PC-3 (cell line): ENCODE data around the gene RNF151. TPM values are rescaled to one million over a fixed set of nuclear protein-coding genes. Genes with fewer than 3 reads are reported as not detected.
A peak's percentile ranks its signal among the peaks of the same experiment; 100 is the strongest.

Experiments
- ATAC-seq: fragments of 200-7000 bp; cut with Tn5 transposase; 2 replicates; pipeline ENCODE4 v1.9.1; 2020; ENCODE audit warnings: mild to moderate bottlenecking, moderate library complexity
- BruUV-seq: library from RNA; stranded (reverse); fragments of 400-500 nt; replicated peaks from 2 replicates; lab custom pipeline; 2021; lab: Mats Ljungman, UMichigan
- CTCF ChIA-PET: fragments of 300-600 bp; sonication (Branson Sonifier 250); formaldehyde crosslinking; loops from one replicate; lab custom pipeline; 2022; ENCODE audit warnings: antibody characterized with exemption; lab: Charles Lee
- POLR2A ChIA-PET: fragments of 300-600 bp; sonication (Branson Sonifier 250); formaldehyde crosslinking; loops from one replicate; lab custom pipeline; 2022; ENCODE audit warnings: antibody characterized with exemption; ENCODE audit not compliant: unreplicated experiment; lab: Charles Lee
- DNase-seq: peaks from one replicate; pipeline ENCODE4 v3.0.0-alpha.2; 2015
- H2AFZ ChIP-seq: fragments of 300-600 bp; sonication (generic); 2 replicates; pipeline ENCODE4 v1.6.0; 2016; ENCODE audit warnings: antibody characterized with exemption, low read length
- H3F3A ChIP-seq: fragments of 300-600 bp; sonication (generic); one replicate; pipeline ENCODE4 v1.6.0; 2017; ENCODE audit warnings: antibody characterized with exemption, low read length, control low read depth, mild to moderate bottlenecking; ENCODE audit not compliant: unreplicated experiment
- H3K27ac ChIP-seq: fragments of 300-600 bp; sonication (generic); 2 replicates; pipeline ENCODE4 v1.5.1; 2016; ENCODE audit warnings: mild to moderate bottlenecking, low read length
- H3K27me3 ChIP-seq: fragments of 300-600 bp; sonication (generic); 2 replicates; pipeline ENCODE4 v1.6.1; 2016; ENCODE audit warnings: low read length, mixed read lengths
- H3K36me3 ChIP-seq: fragments of 300-600 bp; sonication (generic); 2 replicates; pipeline ENCODE4 v1.6.1; 2016; ENCODE audit warnings: low read depth, mixed run types, low read length, mixed read lengths
- H3K4me1 ChIP-seq: fragments of 300-600 bp; sonication (generic); 2 replicates; pipeline ENCODE4 v1.5.1; 2016; ENCODE audit warnings: low read length; ENCODE audit not compliant: insufficient read depth
- H3K4me2 ChIP-seq: fragments of 300-600 bp; sonication (generic); 2 replicates; pipeline ENCODE4 v1.6.0; 2016; ENCODE audit warnings: low read length
- H3K4me3 ChIP-seq: fragments of 300-600 bp; sonication (generic); 2 replicates; pipeline ENCODE4 v1.5.1; 2016; ENCODE audit warnings: mild to moderate bottlenecking, low read length, mixed read lengths
- H3K79me2 ChIP-seq: fragments of 300-600 bp; sonication (generic); 2 replicates; pipeline ENCODE4 v1.6.1; 2017; ENCODE audit warnings: low read length, mixed read lengths
- H3K9ac ChIP-seq: fragments of 300-600 bp; sonication (generic); 2 replicates; pipeline ENCODE4 v1.6.0; 2016; ENCODE audit warnings: mild to moderate bottlenecking, low read length
- H3K9me2 ChIP-seq: fragments of 300-600 bp; sonication (generic); replicated peaks from 2 replicates; pipeline ENCODE4 v1.6.1; 2016; ENCODE audit warnings: mixed run types, low read length, mixed read lengths
- H3K9me3 ChIP-seq: fragments of 300-600 bp; sonication (generic); 2 replicates; pipeline ENCODE4 v1.6.1; 2016; ENCODE audit warnings: low read length, mixed read lengths
- H4K20me1 ChIP-seq: fragments of 300-600 bp; sonication (generic); 2 replicates; pipeline ENCODE4 v1.6.1; 2016; ENCODE audit warnings: low read length, mixed read lengths
- EZH2 ChIP-seq: fragments of 300-600 bp; sonication (generic); IDR thresholded peaks from one replicate; pipeline ENCODE4 v1.6.1; 2017; ENCODE audit warnings: antibody characterized with exemption, mild to moderate bottlenecking, low read length; ENCODE audit not compliant: unreplicated experiment
- EZH2phosphoT487 ChIP-seq: fragments of 300-600 bp; sonication (generic); IDR thresholded peaks from 2 replicates; pipeline ENCODE4 v1.6.1; 2018; ENCODE audit warnings: mild to moderate bottlenecking, antibody characterized with exemption, low read length, borderline replicate concordance
- intact Hi-C: fragments of 100-400 bp; cut with micrococcal nuclease; formaldehyde crosslinking; loops from 2 replicates; pipeline ENCODE4 v1.9.0; 2023
- total RNA-seq: library from RNA; depleted of rRNA; stranded (reverse); fragments of >200 nt; gene quantifications from 2 replicates; pipeline ENCODE4 v1.2.3, GENCODE V29; 2014
- TF ChIP-seq, protein P1 (sequence below): fragments of 300-600 bp; sonication (generic); conservative IDR thresholded peaks from 2 replicates; pipeline ENCODE4 v1.5.1; 2017; ENCODE audit warnings: antibody characterized with exemption, low read depth, mild to moderate bottlenecking, low read length

The RNF151 gene
- total RNA-seq, 1 experiment from 2014 or later, result not detected

DNA sequence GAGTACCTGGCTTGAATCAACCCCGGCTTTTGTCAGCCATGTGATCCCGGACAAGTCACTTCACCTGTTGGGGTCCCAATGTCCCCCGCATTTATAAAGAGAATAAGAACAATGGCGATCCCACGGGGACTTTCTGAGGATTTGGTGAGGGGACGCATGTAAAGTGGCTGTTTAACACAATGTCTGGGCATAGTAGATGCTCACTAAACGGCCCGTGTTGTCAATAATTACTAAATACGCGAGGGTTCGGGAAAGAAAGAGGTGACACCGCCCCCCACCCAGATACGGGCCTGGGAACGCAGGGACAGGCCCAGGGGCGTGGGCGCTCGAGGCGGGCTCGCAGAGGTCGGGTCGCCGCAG is 24.9 kb downstream of the RNF151 start:
- Histone ChIP-seq H3K4me2 (no peak overlapping the region), H3K36me3 (no peaks in the 10 kb centered on the region; the same call in 1 of the 2 replicates), H3K79me2 (no peaks in the 10 kb centered on the region), H3K27ac (no peak overlapping the region), H2AFZ (no peak overlapping the region), H4K20me1 (no peaks in the 10 kb centered on the region), H3K9ac (no peak overlapping the region), H3F3A (no peaks in the 10 kb centered on the region), H3K9me3 (no peaks in the 10 kb centered on the region), H3K4me1 (peaks cover 4% of the 10 kb centered on the region; the same call in 1 of the 2 replicates), H3K9me2 (no peaks in the 10 kb centered on the region), H3K27me3 (no peaks in the 10 kb centered on the region), H3K4me3 (no peak overlapping the region)
- no peak for ATAC-seq
- intact Hi-C loops, result no loop called here
- ChIA-PET POLR2A (no interaction called here), CTCF (no interaction called here)
- BruUV-seq, result no TSS peak
- TF ChIP-seq EZH2phosphoT487 (no peak), EZH2 (no peak)
- TF ChIP-seq, protein P1, sequence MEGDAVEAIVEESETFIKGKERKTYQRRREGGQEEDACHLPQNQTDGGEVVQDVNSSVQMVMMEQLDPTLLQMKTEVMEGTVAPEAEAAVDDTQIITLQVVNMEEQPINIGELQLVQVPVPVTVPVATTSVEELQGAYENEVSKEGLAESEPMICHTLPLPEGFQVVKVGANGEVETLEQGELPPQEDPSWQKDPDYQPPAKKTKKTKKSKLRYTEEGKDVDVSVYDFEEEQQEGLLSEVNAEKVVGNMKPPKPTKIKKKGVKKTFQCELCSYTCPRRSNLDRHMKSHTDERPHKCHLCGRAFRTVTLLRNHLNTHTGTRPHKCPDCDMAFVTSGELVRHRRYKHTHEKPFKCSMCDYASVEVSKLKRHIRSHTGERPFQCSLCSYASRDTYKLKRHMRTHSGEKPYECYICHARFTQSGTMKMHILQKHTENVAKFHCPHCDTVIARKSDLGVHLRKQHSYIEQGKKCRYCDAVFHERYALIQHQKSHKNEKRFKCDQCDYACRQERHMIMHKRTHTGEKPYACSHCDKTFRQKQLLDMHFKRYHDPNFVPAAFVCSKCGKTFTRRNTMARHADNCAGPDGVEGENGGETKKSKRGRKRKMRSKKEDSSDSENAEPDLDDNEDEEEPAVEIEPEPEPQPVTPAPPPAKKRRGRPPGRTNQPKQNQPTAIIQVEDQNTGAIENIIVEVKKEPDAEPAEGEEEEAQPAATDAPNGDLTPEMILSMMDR, result no peak
- DNase-seq, result no peak

DNA sequence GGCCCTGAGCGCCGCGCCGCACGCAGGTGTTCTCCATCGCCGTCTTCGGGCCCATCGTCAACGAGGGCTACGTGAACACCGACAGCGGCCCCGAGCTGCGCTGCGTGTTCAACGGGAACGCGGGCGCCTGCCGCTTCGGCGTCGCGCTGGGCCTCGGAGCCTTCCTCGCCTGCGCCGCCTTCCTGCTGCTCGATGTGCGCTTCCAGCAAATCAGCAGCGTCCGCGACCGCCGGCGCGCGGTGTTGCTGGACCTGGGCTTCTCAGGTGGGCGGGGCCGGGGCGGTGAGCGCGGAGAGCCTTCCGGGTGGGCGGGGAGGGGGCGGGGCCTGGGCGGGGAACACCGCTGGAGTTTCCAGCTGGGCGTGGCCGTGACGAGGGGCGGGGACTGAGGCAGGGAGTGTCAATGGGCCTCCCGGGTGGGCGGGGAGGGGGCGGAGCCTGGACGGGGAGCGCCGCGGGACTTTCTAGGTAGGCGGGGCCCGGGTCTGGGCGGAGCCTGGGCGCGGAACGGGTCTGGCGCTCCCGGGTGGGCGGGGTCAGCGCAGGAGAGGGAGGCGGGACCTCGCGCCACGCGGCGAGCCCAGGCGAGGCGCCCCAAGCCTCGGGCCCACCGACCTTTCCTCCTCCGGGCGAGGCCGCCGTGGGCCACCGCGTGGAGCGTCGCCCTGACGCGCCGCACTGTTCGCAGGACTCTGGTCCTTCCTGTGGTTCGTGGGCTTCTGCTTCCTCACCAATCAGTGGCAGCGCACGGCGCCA is 25.5 kb downstream of the RNF151 start:
- H3K4me3 ChIP-seq, result no peak overlapping the region
- H3K9ac ChIP-seq, result no peak overlapping the region
- DNase-seq, result peak; percentile 63
- no peak overlapping the region for H2AFZ ChIP-seq
- no peaks in the 10 kb centered on the region for H4K20me1 ChIP-seq
- no peaks in the 10 kb centered on the region for H3K36me3 ChIP-seq
- H3F3A ChIP-seq, result no peaks in the 10 kb centered on the region
- no peaks in the 10 kb centered on the region for H3K9me3 ChIP-seq
- peaks cover 4% of the 10 kb centered on the region; the same call in 1 of the 2 replicates for H3K4me1 ChIP-seq
- CTCF ChIA-PET, result interaction anchor here (0.5 kb wide), 1 partner anchor 30 kb away, joined by 10 read pairs; no protein-coding TSS in a partner anchor
- POLR2A ChIA-PET, result no interaction called here
- intact Hi-C loops, result no loop called here
- H3K27me3 ChIP-seq, result no peaks in the 10 kb centered on the region
- BruUV-seq, result no TSS peak
- H3K4me2 ChIP-seq, result no peak overlapping the region
- TF ChIP-seq, protein P1, result no peak
- TF ChIP-seq EZH2 (no peak), EZH2phosphoT487 (no peak)
- no peaks in the 10 kb centered on the region for H3K9me2 ChIP-seq
- peak; percentile 23 for ATAC-seq
- H3K79me2 ChIP-seq, result no peaks in the 10 kb centered on the region
- no peak overlapping the region for H3K27ac ChIP-seq

DNA sequence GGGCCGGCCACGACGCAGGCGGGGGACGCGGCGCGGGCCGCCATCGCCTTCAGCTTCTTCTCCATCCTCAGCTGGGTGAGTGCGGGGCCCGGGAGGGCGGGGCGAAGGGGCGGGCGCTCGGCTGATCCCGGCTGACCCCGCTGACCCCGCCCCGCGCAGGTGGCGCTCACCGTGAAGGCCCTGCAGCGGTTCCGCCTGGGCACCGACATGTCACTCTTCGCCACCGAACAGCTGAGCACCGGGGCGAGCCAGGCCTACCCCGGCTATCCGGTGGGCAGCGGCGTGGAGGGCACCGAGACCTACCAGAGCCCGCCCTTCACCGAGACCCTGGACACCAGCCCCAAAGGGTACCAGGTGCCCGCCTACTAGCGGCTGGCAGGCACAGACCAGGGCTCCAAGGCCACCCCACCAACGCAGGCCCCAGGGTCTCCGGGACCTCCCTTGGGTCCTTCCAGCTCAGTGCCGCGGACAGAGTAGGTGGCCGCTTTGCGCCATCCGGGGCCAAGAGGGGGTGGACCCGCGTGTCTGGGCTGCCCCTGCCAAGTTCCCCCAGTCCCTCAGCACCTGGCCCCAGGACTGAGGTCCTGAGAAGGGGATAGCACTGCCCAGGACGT is 26.2 kb downstream of the RNF151 start:
- Histone ChIP-seq H3K27ac (no peak overlapping the region), H3K4me1 (peaks cover 4% of the 10 kb centered on the region; the same call in 1 of the 2 replicates), H4K20me1 (no peaks in the 10 kb centered on the region), H3K4me2 (no peak overlapping the region), H3K4me3 (no peak overlapping the region), H3K79me2 (no peaks in the 10 kb centered on the region), H3K36me3 (no peaks in the 10 kb centered on the region), H3K27me3 (no peaks in the 10 kb centered on the region), H3K9me2 (no peaks in the 10 kb centered on the region), H3K9ac (no peak overlapping the region), H3K9me3 (no peaks in the 10 kb centered on the region), H2AFZ (no peak overlapping the region), H3F3A (no peaks in the 10 kb centered on the region)
- POLR2A ChIA-PET, result no interaction called here
- intact Hi-C loops, result no loop called here
- CTCF ChIA-PET, result interaction anchor here (0.5 kb wide), 1 partner anchor 30 kb away, joined by 10 read pairs; no protein-coding TSS in a partner anchor
- no peak for TF ChIP-seq EZH2phosphoT487
- TF ChIP-seq, protein P1, result no peak
- TF ChIP-seq EZH2, result no peak
- BruUV-seq, result no TSS peak
- ATAC-seq, result no peak
- DNase-seq, result no peak
